NOMO-1 (cell line): Measurements from ENCODE around the gene ACO2.
A peak's percentile ranks its signal among the peaks of the same experiment; 100 is the strongest.
"Not testable (repeated sequence)": the region's sequence is repeated elsewhere in the genome, so short reads cannot be mapped to it uniquely, and the experiment has no call there.

ENCODE experiments used
- DNase-seq, 2 experiments: peaks; one replicate each; lab custom pipeline; 2025; ENCODE audit not compliant: unreplicated experiment in 2 of 2; lab: John Stamatoyannopoulos, UW

The ACO2 gene

GRCh38 chr22:41447435-41448188 is 21.3 kb upstream of the ACO2 start:
- peak; percentile 55 to 58 for DNase-seq

DNA sequence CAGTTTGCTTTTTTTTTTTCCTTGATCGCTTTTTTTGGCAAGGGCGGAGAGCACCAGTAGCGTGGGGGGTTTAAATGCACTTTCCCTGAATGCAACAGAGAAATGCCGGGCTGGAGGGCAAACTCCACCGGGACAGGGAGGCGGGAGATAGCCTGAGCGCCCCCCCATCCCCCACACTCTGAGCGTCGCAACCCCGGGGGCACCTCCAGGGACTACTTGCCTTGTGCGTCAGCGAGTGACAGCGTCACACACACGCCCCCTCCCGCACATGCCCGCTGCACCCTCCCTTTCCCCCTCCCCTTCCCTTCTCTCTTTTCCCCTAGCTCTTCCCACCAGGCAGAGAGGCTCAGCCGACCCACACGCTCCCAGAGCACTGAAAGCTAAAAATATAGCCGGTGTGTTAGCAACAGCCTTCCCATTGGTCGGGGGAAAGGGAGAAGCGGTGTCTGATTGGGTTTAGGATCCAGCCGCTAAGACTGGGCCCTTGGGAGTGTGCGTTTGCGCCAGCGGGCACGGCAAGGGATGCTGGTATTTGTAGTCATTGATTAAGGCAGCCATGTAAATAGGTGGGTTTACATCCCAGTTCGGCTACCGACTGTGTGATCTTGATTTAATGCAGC is 20.6 kb upstream of the ACO2 start:
- peak; percentile 98 to 99 for DNase-seq

DNA sequence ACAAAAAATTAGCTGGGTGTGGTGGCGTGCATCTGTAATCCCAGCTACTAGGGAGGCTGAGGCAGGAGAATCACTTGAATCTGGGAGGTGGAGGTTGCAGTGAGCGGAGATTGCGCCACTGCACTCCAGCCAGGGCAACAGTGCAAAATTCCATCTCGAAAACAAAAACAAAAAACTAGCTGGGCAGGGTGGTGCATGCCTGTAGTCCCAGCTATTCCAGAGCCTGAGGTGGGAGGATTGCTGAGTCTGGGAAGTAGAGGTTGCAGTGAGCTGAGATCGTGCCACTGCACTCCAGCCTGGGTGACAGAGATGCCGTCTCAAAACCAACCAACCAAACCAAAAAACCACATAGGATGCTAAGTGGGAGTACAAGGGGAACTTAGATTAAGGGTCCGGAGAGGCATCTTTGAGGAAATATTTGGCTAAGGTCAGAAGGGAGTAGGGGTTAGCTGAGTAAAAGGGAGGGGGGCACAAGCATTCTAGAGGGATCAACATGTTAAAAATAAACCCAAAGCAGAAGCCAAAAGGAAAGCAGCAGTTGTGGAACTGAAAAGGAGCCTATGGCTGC is 10.7 kb upstream of the ACO2 start:
- DNase-seq, result no peak

- no peak for DNase-seq
Observed at GRCh38 chr22:41459431-41459830, 9.5 kb upstream of the ACO2 start.

DNA sequence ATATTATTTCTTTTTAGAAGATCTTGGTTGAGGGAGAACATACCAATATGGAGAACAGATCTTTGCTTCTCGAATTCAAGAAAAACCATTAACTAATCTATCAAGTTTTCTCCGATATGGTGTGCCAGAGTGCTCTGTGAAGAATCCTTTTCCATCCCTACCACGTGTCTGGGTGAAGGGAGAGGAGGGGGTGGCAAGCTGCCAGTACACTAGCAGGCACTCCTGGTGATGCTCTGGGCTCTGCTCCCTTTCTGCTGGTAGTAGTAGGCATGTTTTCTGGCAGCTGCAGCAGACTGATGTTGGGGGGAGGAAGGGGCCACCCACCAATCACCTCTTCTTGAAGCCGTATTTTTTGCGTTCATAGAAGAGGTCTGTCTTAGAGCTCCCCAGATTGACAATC is 8.8 kb upstream of the ACO2 start:
- DNase-seq, result not testable (repeated sequence)

DNA sequence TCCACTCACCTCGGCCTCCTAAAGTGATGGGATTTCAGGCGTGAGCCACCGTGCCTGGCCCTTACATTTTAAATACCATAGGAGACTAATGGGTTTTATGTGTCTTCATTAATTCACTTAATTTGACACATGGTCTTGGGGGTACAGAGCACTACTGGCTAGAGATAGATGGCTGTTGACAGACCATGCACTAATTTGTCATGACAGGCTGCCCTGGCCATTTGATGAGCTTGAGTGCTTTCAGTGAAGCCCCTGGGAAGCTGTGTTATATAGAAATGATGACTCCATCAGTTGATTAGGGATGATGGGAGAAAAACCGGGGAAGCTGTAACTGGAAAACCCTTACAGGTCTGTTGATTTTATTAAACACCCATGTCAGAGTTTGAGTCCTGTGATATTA is 7.0 kb upstream of the ACO2 start:
- DNase-seq, result no peak

DNA sequence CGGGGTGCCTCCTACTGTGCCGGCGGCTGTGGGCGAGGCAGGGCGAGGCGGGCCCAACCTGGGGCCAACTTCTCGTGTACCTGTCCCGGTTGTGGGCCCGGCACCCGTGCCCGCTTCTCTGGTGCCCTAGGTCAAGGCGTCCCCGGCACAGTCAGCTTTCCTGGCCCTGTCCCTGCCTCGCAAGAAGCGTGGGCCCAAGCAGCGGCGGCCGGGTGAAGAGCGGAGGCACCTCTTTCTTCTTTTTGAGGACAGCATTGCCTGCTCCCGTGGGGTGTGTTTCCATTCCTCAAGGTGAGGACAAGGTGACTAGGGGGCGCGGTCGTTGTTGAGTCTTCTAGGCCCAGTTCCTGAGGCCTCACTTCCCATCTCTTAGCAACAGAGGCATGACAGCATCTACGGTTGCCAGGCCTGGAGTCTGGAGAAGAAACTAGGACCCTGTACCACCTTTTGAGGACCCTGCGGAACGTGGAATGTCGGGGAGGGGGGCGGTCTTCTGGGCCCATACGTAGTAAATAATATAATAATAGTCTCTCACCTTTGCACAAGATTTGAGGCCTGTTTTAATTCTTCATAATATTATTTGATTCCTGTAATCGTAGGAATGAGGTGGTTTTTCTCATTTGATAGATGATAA is 418 bp downstream of the ACO2 start:
- peak; percentile 56 to 62 for DNase-seq

- DNase-seq, result no peak
Observed at GRCh38 chr22:41470886-41471285, 2.0 kb downstream of the ACO2 start.

DNA sequence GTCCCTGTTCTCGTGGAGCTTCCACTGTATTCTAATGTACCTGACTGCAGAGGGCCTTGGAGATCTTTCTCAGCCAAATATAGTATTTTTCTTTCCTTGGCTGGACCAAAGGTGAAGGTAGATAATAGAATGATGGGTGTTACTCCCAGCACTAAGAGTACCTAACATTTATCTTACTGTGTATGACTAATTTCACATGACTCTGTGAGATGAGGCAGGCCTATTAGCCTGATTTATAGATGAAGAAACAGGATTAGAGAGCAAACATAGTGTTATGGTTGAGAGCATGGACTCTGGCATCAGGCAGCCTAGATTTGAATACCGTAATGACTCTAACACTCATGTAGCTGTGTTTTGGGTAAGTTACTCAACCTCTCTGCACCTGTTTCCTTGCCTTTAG is 2.7 kb downstream of the ACO2 start:
- DNase-seq, result no peak

DNA sequence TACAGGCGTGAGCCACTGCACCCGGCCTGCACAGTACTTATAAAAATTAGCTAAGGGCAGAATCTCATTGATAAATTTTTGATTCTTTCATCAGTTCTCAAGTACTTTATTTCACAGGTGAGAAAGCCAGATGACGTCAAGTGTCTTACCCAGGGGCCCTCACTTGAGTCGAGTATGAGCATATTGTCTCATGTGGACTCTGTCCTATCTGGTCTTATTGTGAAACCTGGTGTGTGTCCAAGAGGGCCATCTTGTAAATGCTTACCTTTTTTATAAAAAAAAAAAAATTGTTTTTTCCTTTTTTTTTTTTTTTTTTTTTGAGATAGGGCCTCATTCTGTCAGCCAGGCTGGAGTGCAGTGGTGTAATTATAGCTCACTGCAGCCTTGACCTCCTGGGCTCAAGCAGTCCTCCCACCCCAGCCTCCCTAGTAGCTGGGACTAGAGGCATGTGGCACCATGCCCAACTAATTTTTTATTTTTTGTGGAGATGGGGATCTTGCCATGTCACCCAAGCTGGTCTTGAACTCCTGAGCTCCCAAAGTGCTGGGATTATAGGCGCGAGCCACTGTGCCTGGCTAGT is 6.0 kb downstream of the ACO2 start:
- no peak for DNase-seq

- no peak for DNase-seq
Observed at GRCh38 chr22:41478473-41478872, 9.6 kb downstream of the ACO2 start.

- DNase-seq, result peak in 1 of 2 experiments; percentile 8
Observed at GRCh38 chr22:41478891-41479521, 10.1 kb downstream of the ACO2 start.

DNA sequence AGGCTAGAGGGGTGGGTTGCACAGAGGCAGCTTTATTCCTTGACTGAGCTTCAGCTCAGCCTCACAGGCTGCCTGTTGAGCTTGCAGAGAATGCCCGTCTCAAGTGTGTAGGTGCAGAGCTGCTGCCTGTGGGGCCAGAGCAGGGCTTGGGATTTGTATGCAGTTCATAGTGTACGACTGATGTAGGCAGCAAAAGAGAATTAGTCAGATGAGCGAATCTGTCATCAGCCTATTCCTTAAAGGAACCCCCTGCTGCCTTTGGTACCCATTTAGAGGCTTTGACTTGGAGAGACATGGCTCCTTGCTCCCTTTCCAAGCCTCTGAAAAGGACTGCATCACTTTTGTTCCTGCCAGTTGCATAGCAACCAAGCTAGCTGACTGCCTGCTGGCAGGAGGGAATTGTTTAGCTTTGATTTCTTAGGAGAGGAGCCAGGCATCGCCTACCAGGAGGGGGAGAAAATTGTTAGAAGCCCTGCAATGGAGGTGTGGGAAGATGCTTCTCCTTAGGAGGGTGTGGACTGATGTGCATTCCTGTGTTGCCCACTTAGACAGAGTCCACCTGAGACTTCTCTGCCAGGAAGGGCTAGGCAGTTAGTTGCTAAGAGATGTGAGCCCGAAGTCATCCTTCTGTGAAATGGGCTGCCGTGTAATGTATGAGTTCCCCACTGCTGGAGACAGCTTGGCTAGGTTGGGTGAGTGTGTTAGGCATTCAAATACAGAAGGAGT is 10.9 kb downstream of the ACO2 start:
- DNase-seq, result no peak

DNA sequence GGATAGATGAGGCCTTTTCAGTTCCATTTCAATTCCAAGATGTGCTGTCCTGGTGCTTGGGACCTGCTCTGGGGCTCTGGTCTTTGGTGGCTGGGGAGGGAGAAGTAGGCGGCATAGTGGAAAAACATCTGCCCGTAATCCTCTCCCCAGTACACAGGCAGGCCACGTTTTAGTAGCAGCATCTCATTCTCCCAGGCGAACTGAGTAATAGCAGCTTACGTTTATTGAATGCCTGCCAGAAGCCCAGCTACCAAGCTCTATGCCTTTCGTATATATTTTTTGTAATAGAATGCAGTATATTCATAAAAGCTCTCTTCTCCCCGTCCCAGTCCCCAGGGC is 11.4 kb downstream of the ACO2 start:
- no peak for DNase-seq

DNA sequence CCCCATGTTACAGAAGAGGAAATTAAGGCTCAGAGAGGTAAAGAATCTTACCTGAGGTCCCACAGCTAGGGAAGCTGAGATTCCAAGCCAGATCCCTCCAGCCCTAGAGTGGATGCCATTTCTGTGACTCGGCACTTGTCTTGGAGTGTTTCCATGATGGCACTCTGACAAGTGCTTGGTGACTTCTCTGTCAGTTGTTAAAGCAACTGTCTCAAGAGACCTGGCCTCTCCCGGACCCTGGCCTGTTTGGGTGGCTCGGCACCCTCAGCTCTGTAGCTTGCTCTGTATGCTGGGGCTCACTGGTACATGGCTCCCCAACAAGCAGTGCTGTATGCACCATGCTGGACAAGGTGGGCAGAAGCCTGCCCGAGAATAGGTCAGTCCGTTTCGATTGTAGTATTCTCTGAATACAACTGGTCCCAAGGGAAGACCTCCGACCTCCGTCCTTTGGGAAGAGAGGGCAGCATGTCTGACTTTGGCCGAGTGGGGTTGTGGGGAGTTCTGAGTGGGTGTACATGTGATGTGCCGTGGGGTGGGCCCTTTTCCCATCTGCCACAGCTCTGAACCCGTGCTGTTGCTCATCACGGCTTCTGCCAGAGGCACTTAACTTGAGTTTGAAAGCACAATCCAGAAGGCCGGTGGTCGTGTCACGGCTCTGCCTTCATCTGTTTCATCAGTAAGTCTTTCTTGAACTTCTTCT is 12.4 kb downstream of the ACO2 start:
- DNase-seq, result no peak

GRCh38 chr22:41481925-41482318 is 13.0 kb downstream of the ACO2 start:
- DNase-seq, result no peak

DNA sequence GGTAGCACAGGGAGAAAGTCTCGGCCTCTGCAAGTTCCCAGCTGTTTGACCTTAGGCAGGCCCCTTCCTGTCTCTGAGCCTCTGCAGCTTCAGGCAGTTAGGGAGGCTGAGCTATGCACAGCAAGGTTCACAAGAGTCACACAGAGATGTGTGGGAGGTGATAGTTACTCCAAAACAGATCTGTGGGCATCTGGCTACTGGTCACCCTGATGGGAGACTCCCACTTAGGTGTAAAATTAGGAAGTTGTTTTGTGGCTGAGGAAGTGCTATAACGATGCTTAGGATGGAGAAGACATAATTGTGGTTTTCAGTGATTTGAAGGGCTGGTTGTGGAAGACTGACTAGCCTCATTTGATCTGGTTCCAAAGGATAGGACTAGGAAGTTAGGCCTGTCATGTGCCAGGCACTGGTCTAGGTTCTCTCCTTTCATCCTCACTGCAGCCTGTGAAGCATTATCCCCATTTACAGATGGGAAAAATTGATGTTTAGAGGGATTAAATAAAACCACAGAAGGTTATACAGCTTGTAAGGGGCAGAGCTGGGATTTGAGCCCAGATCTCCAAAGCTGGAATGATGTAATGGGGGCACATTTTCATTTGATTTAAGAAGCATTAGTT is 13.5 kb downstream of the ACO2 start:
- DNase-seq, result no peak

DNA sequence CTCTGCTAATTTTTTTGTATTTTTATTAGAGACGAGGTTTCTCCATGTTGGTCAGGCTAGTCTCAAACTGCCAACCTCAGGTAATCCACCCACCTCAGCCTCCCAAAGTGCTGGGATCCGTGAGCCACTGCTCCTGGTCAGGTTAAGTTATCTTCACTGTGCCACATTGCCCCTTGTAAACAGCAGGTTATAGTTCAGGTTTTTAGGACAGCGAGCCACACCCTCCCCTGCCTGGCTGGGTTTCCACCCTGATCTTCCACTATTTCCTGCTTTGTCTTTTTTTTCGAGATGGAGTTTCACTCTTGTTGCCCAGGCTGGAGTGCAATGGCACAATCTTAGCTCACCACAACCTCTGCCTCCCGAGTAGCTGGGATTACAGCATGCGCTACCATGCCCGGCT is 16.1 kb downstream of the ACO2 start:
- no peak for DNase-seq
